ENCODE data around the gene PRKAG2.

Gene PRKAG2

DNA sequence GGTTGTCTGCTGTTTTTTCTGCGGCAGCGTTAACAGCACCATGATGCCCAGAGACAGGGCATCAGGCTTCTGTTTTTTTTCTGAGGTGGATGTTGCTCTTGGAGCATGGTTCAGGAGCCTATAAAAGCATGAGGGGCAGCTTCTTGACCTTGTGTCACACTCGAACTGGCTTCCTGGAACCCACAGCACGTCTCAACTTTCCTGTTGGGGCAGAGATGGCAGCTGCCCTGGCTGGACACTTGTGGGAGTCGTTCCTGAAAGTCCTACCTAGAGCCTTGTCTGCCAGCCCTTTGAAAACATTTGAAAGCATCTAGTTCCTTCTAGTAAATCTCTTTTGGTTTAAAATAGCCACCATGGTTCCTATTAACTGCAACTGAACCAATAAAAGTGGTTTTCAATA is 28.9 kb upstream of the PRKAG2 start:
- Mint-ChIP-seq H3K4me1 (no peaks in the 10 kb centered on the region), H3K9me3 (no peaks in the 10 kb centered on the region), H3K27ac (no peak overlapping the region), H3K36me3 (ENCODE audit: low read depth) (no peaks in the 10 kb centered on the region), H3K4me3 (no peak overlapping the region), H3K27me3 (peaks cover 15% of the 10 kb centered on the region)
- ATAC-seq (no peak), DNase-seq (no peak)

- no peak overlapping the region for H3K4me3 Mint-ChIP-seq
- DNase-seq = no peak
- no peak for ATAC-seq
- no peak overlapping the region for H3K27ac Mint-ChIP-seq
- no peaks in the 10 kb centered on the region for H3K36me3 Mint-ChIP-seq (ENCODE audit: low read depth)
- H3K27me3 Mint-ChIP-seq = peaks cover 19% of the 10 kb centered on the region
- H3K9me3 Mint-ChIP-seq = no peaks in the 10 kb centered on the region
- no peaks in the 10 kb centered on the region for H3K4me1 Mint-ChIP-seq
Measured at GRCh38 chr7:151905353-151905752, 28.4 kb upstream of the PRKAG2 start.

- ATAC-seq (no peak), DNase-seq (no peak)
- no peaks in the 10 kb centered on the region for H3K9me3 Mint-ChIP-seq
- no peaks in the 10 kb centered on the region for H3K4me1 Mint-ChIP-seq
- H3K27me3 Mint-ChIP-seq = peaks cover 28% of the 10 kb centered on the region
- no peaks in the 10 kb centered on the region for H3K36me3 Mint-ChIP-seq (ENCODE audit: low read depth)
- H3K4me3 Mint-ChIP-seq = no peak overlapping the region
- no peak overlapping the region for H3K27ac Mint-ChIP-seq
Measured at GRCh38 chr7:151904270-151904669, 27.4 kb upstream of the PRKAG2 start.

DNA sequence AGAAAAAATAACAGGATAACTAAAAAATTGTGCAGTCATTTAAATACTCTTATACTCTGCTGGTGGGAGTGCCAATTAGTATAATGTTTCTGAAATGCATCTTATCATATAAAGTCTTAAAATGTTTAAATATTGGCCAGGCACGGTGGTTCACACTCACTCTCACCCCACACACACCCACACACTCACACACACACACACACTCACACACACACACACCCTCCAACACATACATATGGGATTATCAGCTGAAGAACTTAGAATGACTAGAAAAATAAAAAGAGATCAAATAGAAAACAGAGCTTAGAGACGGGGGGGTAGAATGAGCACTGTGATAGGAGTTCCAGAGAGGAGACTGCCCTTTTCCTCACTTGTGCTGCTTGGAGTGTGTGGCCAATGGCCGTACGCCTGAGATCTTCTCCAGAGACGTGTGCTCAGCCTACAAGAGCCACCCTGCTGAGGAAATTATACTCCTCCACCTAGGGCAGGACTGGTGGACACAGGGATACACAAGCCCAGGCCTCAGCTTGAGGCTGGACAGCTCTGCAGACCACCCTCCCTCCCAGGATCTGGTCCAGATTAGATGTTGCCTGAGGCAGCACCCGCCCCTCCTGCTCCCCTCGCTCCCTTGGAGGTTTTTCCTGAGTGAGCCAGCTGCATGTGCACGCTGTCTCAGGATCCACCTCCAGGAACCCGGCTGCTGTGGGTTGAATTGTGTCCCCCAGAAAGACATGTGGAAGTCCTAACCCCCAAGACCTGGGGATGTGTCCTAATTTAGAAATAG is 26.5 kb upstream of the PRKAG2 start:
- Mint-ChIP-seq H3K4me1 (no peaks in the 10 kb centered on the region), H3K36me3 (ENCODE audit: low read depth) (no peaks in the 10 kb centered on the region), H3K27me3 (peaks cover 31% of the 10 kb centered on the region)

GRCh38 chr7:151902311-151902710 is 25.4 kb upstream of the PRKAG2 start:
- DNase-seq (no peak), ATAC-seq (no peak)
- Mint-ChIP-seq H3K4me3 (no peak overlapping the region), H3K9me3 (no peaks in the 10 kb centered on the region), H3K4me1 (no peaks in the 10 kb centered on the region), H3K27ac (no peak overlapping the region), H3K36me3 (ENCODE audit: low read depth) (no peaks in the 10 kb centered on the region), H3K27me3 (peaks cover 30% of the 10 kb centered on the region)

More for the DNA sequence above, 26.5 kb upstream of the PRKAG2 start:
- ATAC-seq (no peak), DNase-seq (no peak)
- Mint-ChIP-seq H3K27ac (no peak overlapping the region), H3K9me3 (no peaks in the 10 kb centered on the region), H3K4me3 (no peak overlapping the region)

DNA sequence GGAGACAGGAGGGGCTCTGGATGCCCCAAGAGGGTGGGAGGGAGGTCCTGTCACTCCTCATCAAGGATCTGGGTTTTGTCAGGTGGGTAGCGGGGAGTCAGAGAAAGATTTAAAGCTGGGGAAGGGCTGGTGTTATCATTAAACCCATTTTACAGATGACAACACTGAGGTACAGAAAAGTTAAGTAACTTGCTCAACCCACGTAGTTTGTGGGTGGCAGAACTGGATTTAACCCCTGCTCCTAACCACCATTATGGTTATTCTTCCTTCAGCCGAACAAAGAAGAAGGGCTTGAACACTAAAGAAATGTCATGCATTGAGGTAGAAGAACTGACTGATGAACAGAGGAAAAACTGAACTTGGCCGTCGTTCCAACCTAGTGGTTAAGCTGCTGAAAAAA is 24.9 kb upstream of the PRKAG2 start:
- Mint-ChIP-seq H3K36me3 (ENCODE audit: low read depth) (no peaks in the 10 kb centered on the region), H3K27ac (no peak overlapping the region), H3K4me1 (no peaks in the 10 kb centered on the region), H3K9me3 (no peaks in the 10 kb centered on the region), H3K4me3 (no peak overlapping the region), H3K27me3 (peaks cover 27% of the 10 kb centered on the region)
- DNase-seq (no peak), ATAC-seq (no peak)

DNA sequence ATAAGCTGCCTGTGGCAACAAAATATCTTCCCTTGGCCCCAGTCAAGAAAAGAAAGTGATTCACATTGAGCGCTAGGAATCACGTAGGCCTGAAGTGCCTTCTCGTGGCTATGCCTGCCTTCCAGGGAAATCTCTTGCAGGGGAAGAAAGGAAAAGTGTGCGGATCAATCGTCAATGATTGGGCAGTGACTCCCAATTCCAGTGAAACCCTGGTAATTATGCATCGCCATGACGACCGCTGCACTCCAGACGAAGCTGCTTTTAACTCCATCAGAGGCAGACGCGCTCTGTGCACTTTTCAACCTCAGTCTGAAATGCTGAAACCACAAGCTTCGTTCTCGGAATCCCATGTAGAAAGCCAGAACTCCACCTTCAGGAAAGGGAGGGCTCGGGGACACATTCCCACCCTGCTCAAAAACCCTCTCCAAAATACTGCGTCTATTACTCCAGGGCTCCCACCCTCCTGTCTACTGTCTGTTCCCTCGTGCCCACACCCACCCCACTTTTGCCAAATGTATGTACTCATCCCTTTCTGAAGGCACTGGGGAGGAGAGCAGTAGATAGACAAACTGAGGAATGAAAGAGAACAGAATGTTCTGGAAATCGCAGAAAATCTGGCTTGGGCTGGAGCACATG is 24.2 kb upstream of the PRKAG2 start:
- no peaks in the 10 kb centered on the region for H3K36me3 Mint-ChIP-seq (ENCODE audit: low read depth)
- H3K27ac Mint-ChIP-seq = no peak overlapping the region
- H3K27me3 Mint-ChIP-seq = peaks cover 27% of the 10 kb centered on the region
- DNase-seq = no peak
- no peaks in the 10 kb centered on the region for H3K9me3 Mint-ChIP-seq
- no peak overlapping the region for H3K4me3 Mint-ChIP-seq
- no peaks in the 10 kb centered on the region for H3K4me1 Mint-ChIP-seq
- no peak for ATAC-seq

GRCh38 chr7:151900591-151900985 is 23.7 kb upstream of the PRKAG2 start:
- Mint-ChIP-seq H3K27ac (no peak overlapping the region), H3K27me3 (peaks cover 25% of the 10 kb centered on the region), H3K9me3 (no peaks in the 10 kb centered on the region), H3K4me1 (no peaks in the 10 kb centered on the region), H3K4me3 (no peak overlapping the region), H3K36me3 (ENCODE audit: low read depth) (no peaks in the 10 kb centered on the region)
- DNase-seq = no peak
- ATAC-seq = no peak

- no peak overlapping the region for H3K4me3 Mint-ChIP-seq
- DNase-seq (no peak), ATAC-seq (no peak)
- no peaks in the 10 kb centered on the region for H3K36me3 Mint-ChIP-seq (ENCODE audit: low read depth)
- no peaks in the 10 kb centered on the region for H3K4me1 Mint-ChIP-seq
- peaks cover 25% of the 10 kb centered on the region for H3K27me3 Mint-ChIP-seq
- H3K9me3 Mint-ChIP-seq = no peaks in the 10 kb centered on the region
- H3K27ac Mint-ChIP-seq = no peak overlapping the region
Measured at GRCh38 chr7:151899513-151900360, 22.8 kb upstream of the PRKAG2 start.

DNA sequence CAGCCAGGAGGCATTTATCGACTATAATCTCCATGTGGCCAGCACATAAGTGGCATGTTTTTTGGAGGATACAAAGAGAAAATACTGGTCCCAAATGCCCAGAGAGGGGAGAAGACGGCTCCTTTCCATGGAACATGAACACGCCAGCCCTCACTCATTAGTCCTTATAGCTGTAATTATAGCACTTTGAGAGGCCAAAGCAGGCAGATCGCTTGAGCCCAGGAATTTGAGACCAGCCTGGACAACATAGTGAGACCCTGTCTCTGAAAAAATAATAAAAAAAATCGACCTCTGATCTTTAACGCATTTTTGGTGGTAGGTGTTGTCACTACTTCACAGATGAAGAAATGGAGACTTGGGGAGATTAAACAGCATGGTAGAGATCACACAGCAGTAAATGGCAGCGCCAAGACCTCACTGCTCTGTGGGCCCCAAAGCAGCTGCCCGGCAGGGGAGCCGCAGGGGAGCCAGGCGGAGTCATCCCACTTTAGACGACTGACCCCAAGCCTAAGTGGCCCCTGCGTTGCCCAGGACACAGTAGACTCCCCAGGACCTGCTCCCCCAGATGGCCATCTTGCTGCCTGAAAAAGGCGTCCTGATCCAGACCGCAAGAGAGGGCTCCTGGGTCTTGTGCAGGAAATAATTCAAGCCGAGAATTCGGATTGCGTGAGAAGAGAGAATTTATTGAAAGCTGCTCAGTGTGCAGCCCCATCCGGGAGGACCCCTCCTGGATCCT is 21.2 kb upstream of the PRKAG2 start:
- H3K27ac Mint-ChIP-seq = no peak overlapping the region
- H3K4me1 Mint-ChIP-seq = no peaks in the 10 kb centered on the region
- H3K27me3 Mint-ChIP-seq = peaks cover 23% of the 10 kb centered on the region
- no peak for DNase-seq
- H3K4me3 Mint-ChIP-seq = no peak overlapping the region
- no peaks in the 10 kb centered on the region for H3K36me3 Mint-ChIP-seq (ENCODE audit: low read depth)
- no peaks in the 10 kb centered on the region for H3K9me3 Mint-ChIP-seq
- ATAC-seq = no peak

- H3K27me3 Mint-ChIP-seq = peaks cover 23% of the 10 kb centered on the region
- no peaks in the 10 kb centered on the region for H3K9me3 Mint-ChIP-seq
- no peak for ATAC-seq
- H3K36me3 Mint-ChIP-seq (ENCODE audit: low read depth) = no peaks in the 10 kb centered on the region
- no peak overlapping the region for H3K4me3 Mint-ChIP-seq
- DNase-seq = no peak
- no peaks in the 10 kb centered on the region for H3K4me1 Mint-ChIP-seq
- H3K27ac Mint-ChIP-seq = no peak overlapping the region
Measured at GRCh38 chr7:151897161-151897731, 20.3 kb upstream of the PRKAG2 start.

DNA sequence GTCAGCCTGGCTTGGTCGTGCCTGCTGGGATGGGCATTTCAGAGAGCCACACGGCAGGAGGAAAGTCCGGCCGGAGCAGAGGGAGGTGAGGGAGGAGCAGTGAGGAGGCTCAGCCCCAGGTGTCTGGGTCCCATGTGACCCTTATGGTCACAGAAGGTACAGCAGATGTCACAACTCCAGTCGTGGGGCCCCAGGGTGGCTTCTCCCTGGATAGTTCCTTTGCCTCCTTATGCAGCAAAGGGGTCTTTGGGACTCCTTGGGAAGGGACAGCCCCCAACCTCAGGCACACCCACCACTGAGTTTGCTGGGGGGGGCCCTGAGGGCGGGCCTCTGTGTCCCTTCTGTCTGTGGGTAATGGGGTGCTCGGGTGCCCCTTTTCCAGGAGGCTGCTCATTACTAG is 19.6 kb upstream of the PRKAG2 start:
- H3K4me1 Mint-ChIP-seq = no peaks in the 10 kb centered on the region
- DNase-seq (no peak), ATAC-seq (no peak)
- H3K9me3 Mint-ChIP-seq = no peaks in the 10 kb centered on the region
- no peak overlapping the region for H3K4me3 Mint-ChIP-seq
- no peak overlapping the region for H3K27ac Mint-ChIP-seq
- H3K27me3 Mint-ChIP-seq = peaks cover 20% of the 10 kb centered on the region
- no peaks in the 10 kb centered on the region for H3K36me3 Mint-ChIP-seq (ENCODE audit: low read depth)

GRCh38 chr7:151896086-151896485 is 19.2 kb upstream of the PRKAG2 start:
- no peaks in the 10 kb centered on the region for H3K36me3 Mint-ChIP-seq (ENCODE audit: low read depth)
- DNase-seq = no peak
- no peaks in the 10 kb centered on the region for H3K9me3 Mint-ChIP-seq
- no peak overlapping the region for H3K27ac Mint-ChIP-seq
- no peak for ATAC-seq
- H3K27me3 Mint-ChIP-seq = peaks cover 18% of the 10 kb centered on the region
- no peaks in the 10 kb centered on the region for H3K4me1 Mint-ChIP-seq
- no peak overlapping the region for H3K4me3 Mint-ChIP-seq

DNA sequence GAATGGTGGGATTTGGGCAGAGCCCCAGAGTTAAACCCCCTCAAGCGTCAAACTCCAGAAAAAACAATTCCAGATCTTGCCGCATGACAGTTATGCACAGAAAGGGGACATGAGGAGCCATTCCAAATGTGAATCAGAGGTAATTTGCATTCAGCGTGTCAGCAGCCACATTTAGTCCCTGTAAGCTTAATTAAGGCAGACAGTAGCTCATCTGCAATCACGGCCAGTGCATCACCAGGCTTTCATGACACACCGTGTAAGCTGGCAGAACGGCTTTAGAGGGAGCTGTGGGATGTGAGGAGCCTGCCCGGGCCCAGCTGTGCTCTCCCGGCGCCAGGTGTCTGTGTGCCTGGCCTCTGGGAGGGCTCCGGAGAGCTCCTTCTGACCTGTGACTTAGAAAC is 18.7 kb upstream of the PRKAG2 start:
- Mint-ChIP-seq H3K27ac (no peak overlapping the region), H3K27me3 (peaks cover 18% of the 10 kb centered on the region)

More for the DNA sequence above, 18.7 kb upstream of the PRKAG2 start:
- ATAC-seq (no peak), DNase-seq (no peak)
- H3K9me3 Mint-ChIP-seq = no peaks in the 10 kb centered on the region
- no peak overlapping the region for H3K4me3 Mint-ChIP-seq
- H3K4me1 Mint-ChIP-seq = no peaks in the 10 kb centered on the region
- no peaks in the 10 kb centered on the region for H3K36me3 Mint-ChIP-seq (ENCODE audit: low read depth)
